Activated CD8-positive, alpha-beta memory T cell treated with anti-CD3 and anti-CD28 coated beads, Interleukin-2, amount 50 U/mL, for 48 hours (primary cell): Measurements from ENCODE around the gene IL17REL.
"Not testable (repeated sequence)": the region's sequence is repeated elsewhere in the genome, so short reads cannot be mapped to it uniquely, and the experiment has no call there.

Experiments
- DNase-seq: peaks from one replicate; pipeline ENCODE4 v3.0.0-alpha.2; 2020

Gene IL17REL

GRCh38 chr22:49983148-49984042 is 29.2 kb downstream of the IL17REL start:
- DNase-seq, result peak; percentile 57

- not testable (repeated sequence) for DNase-seq
Observed at GRCh38 chr22:49981799-49982198, 30.8 kb downstream of the IL17REL start.

GRCh38 chr22:49979587-49980264 is 32.8 kb downstream of the IL17REL start:
- peak; percentile 58 for DNase-seq

- DNase-seq, result no peak
Observed at GRCh38 chr22:49977578-49977977, 35.0 kb downstream of the IL17REL start.

GRCh38 chr22:49976439-49977175 is 36.0 kb downstream of the IL17REL start:
- DNase-seq, result peak; percentile 57

GRCh38 chr22:49975543-49976389 is 36.8 kb downstream of the IL17REL start:
- DNase-seq, result peak; percentile 80

GRCh38 chr22:49973018-49973961 is 39.3 kb downstream of the IL17REL start:
- no peak for DNase-seq

- peak; percentile 60 for DNase-seq
Observed at GRCh38 chr22:49972163-49973017, 40.2 kb downstream of the IL17REL start.

- DNase-seq, result peak; percentile 89
Observed at GRCh38 chr22:49971232-49972162, 41.1 kb downstream of the IL17REL start.

GRCh38 chr22:49970528-49971231 is 41.9 kb downstream of the IL17REL start:
- DNase-seq, result peak; percentile 94

- peak; percentile 66 for DNase-seq
Observed at GRCh38 chr22:49969751-49970527, 42.6 kb downstream of the IL17REL start.

GRCh38 chr22:49968831-49969661 is 43.5 kb downstream of the IL17REL start:
- DNase-seq, result peak; percentile 59

GRCh38 chr22:49968313-49968830 is 44.2 kb downstream of the IL17REL start:
- DNase-seq, result peak; percentile 54

GRCh38 chr22:49967706-49968208 is 44.8 kb downstream of the IL17REL start:
- peak; percentile 51 for DNase-seq

- peak; percentile 68 for DNase-seq
Observed at GRCh38 chr22:49966774-49967705, 45.5 kb downstream of the IL17REL start.
